Ureter (tissue), 1 donor: Measurements from ENCODE around the gene SERPINB6. TPM values are rescaled to one million over a fixed set of nuclear protein-coding genes. Genes with fewer than 3 reads are reported as not detected.
"Not testable (repeated sequence)": the region's sequence is repeated elsewhere in the genome, so short reads cannot be mapped to it uniquely, and the experiment has no call there.

Experiments used
- DNase-seq: peaks from one replicate; pipeline ENCODE4 v3.0.0-alpha.2; 2020; ENCODE audit warnings: low spot score
- total RNA-seq: library from RNA; stranded (reverse); gene quantifications from one replicate; pipeline ENCODE4 v1.2.4, GENCODE V29; 2023
- donor health status: DM: yes; HTN: yes; CAD: no.

SERPINB6 gene
- total RNA-seq, 1 donor from 2014 or later = 121 TPM

GRCh38 chr6:2938632-2939083, 32.7 kb downstream of the SERPINB6 start:
- DNase-seq = no peak

- DNase-seq = no peak
Observed at GRCh38 chr6:2938004-2938631, 33.2 kb downstream of the SERPINB6 start.

- DNase-seq = no peak
Observed at GRCh38 chr6:2937627-2938003, 33.8 kb downstream of the SERPINB6 start.

- no peak for DNase-seq
Observed at GRCh38 chr6:2935566-2936291, 35.6 kb downstream of the SERPINB6 start.

GRCh38 chr6:2934057-2934456, 37.3 kb downstream of the SERPINB6 start:
- DNase-seq = no peak

- DNase-seq = not testable (repeated sequence)
Observed at GRCh38 chr6:2932911-2933310, 38.5 kb downstream of the SERPINB6 start.

- peak; percentile 85 for DNase-seq
Observed at GRCh38 chr6:2931970-2932748, 39.2 kb downstream of the SERPINB6 start.

- no peak for DNase-seq
Observed at GRCh38 chr6:2931055-2931454, 40.3 kb downstream of the SERPINB6 start.

- not testable (repeated sequence) for DNase-seq
Observed at GRCh38 chr6:2927931-2928330, 43.4 kb downstream of the SERPINB6 start.

- not testable (repeated sequence) for DNase-seq
Observed at GRCh38 chr6:2925842-2926747, 45.3 kb downstream of the SERPINB6 start.

GRCh38 chr6:2921520-2922115, 49.7 kb downstream of the SERPINB6 start:
- DNase-seq = no peak

- DNase-seq = no peak
Observed at GRCh38 chr6:2920671-2921112, 50.7 kb downstream of the SERPINB6 start.

- DNase-seq = no peak
Observed at GRCh38 chr6:2919886-2920285, 51.5 kb downstream of the SERPINB6 start.

GRCh38 chr6:2919401-2919800, 52.0 kb downstream of the SERPINB6 start:
- DNase-seq = no peak

GRCh38 chr6:2918936-2919335, 52.4 kb downstream of the SERPINB6 start:
- DNase-seq = no peak

GRCh38 chr6:2917801-2918445, 53.4 kb downstream of the SERPINB6 start:
- DNase-seq = no peak

GRCh38 chr6:2917065-2917464, 54.3 kb downstream of the SERPINB6 start:
- DNase-seq = no peak

- DNase-seq = no peak
Observed at GRCh38 chr6:2916158-2916925, 55.0 kb downstream of the SERPINB6 start.

GRCh38 chr6:2915150-2915549, 56.2 kb downstream of the SERPINB6 start:
- no peak for DNase-seq

- DNase-seq = no peak
Observed at GRCh38 chr6:2914318-2914660, 57.1 kb downstream of the SERPINB6 start.
